HepG2 (cell line): Measurements from ENCODE around the gene IGF2BP3. TPM values are rescaled to one million over a fixed set of nuclear protein-coding genes. Genes with fewer than 3 reads are reported as not detected.

Experiments used
- ARID2 ChIP-seq: sonication (generic); formaldehyde crosslinking; IDR thresholded peaks from 2 replicates; pipeline ENCODE4 v1.8.1; 2022; ENCODE audit warnings: mild to moderate bottlenecking, missing genetic modification reagents, borderline replicate concordance
- HNF1A ChIP-seq, 2 experiments: sonication (generic) in 1 of 2; formaldehyde crosslinking in 1 of 2; IDR thresholded peaks; 2 replicates each; pipeline versions ENCODE4 v1.4.0 to v1.6.1; 2016 to 2020; ENCODE audit warnings: borderline replicate concordance in 1 of 2, low read depth in 1 of 2, mild to moderate bottlenecking in 1 of 2, missing genetic modification reagents in 1 of 2
- KDM1A ChIP-seq: IDR thresholded peaks from 2 replicates; pipeline ENCODE4 v1.6.1; 2016; ENCODE audit warnings: missing compliant biosample characterization
- LRRFIP1 ChIP-seq: sonication (generic); formaldehyde crosslinking; conservative IDR thresholded peaks from 2 replicates; pipeline ENCODE4 v1.4.0; 2020; ENCODE audit warnings: missing genetic modification reagents
- MAF1 ChIP-seq: sonication (generic); formaldehyde crosslinking; IDR thresholded peaks from 2 replicates; pipeline ENCODE4 v1.5.0; 2020; ENCODE audit warnings: missing genetic modification reagents, borderline replicate concordance
- MEIS2 ChIP-seq: sonication (generic); formaldehyde crosslinking; IDR thresholded peaks from 2 replicates; pipeline ENCODE4 v1.9.0; 2021; ENCODE audit warnings: mild to moderate bottlenecking, missing genetic modification reagents
- SMAD3 ChIP-seq: sonication (generic); formaldehyde crosslinking; IDR thresholded peaks from 2 replicates; pipeline ENCODE4 v1.4.0; 2020; ENCODE audit warnings: missing genetic modification reagents
- SMARCE1 ChIP-seq: fragments of 450-650 bp; IDR thresholded peaks from 2 replicates; pipeline ENCODE4 v1.6.1; 2017; ENCODE audit warnings: borderline replicate concordance
- ZBTB21 ChIP-seq: sonication (generic); formaldehyde crosslinking; IDR thresholded peaks from 2 replicates; pipeline ENCODE4 v1.4.0; 2020; ENCODE audit warnings: missing genetic modification reagents
- ZNF580 ChIP-seq: IDR thresholded peaks from 2 replicates; pipeline ENCODE4 v1.6.1; 2016; ENCODE audit warnings: low read depth, borderline replicate concordance
- ZNF644 ChIP-seq: IDR thresholded peaks from 2 replicates; pipeline ENCODE4 v1.6.1; 2016; ENCODE audit warnings: low read depth
- ZNF703 ChIP-seq: sonication (generic); formaldehyde crosslinking; IDR thresholded peaks from 2 replicates; pipeline ENCODE4 v1.5.1; 2020; ENCODE audit warnings: missing genetic modification reagents, mild to moderate bottlenecking, moderate library complexity, borderline replicate concordance
- polyA plus RNA-seq, 8 experiments: library from polyadenylated mRNA; depleted of rRNA in 3 of 8; stranded (reverse) in 7 of 8; unstranded in 1 of 8; fragments of >200 nt; fragmentation: Illumina TruSeq in 4 of 8; extraction: Trizol in 4 of 8; gene quantifications; 2 replicates each; pipeline versions ENCODE4 v1.2.1 to v1.2.3, GENCODE V29; 2011 to 2016; ENCODE audit warnings: low read depth in 4 of 8, missing spikeins in 1 of 8, mixed read lengths in 1 of 8; ENCODE audit not compliant: insufficient read depth in 1 of 8
- total RNA-seq, 5 experiments: library from RNA; depleted of rRNA; stranded (reverse); fragments of >200 nt; fragmentation: Illumina TruSeq; extraction: Trizol; gene quantifications; 2 replicates each; pipeline ENCODE4 v1.2.3, GENCODE V29; 2016; ENCODE audit warnings: low read depth in 1 of 5
- TF ChIP-seq, protein P1 (sequence below): sonication (generic); formaldehyde crosslinking; IDR thresholded peaks from 2 replicates; pipeline ENCODE4 v1.5.1; 2020; ENCODE audit warnings: mild to moderate bottlenecking, missing genetic modification reagents, borderline replicate concordance

IGF2BP3 gene
- total and polyA plus RNA-seq, 2 of the 13 experiments (the other 11 are each of a cell fraction or from before 2014, with no cell fraction given): 37.7 to 39.5 TPM

- no peak for TF ChIP-seq HNF1A (IDR thresholded peaks at IDR 0.05; ENCODE audit: low read depth)
- no peak for TF ChIP-seq HNF1A (CRISPR knock-in tag; IDR thresholded peaks at IDR 0.05; ENCODE audit: borderline replicate concordance)
- TF ChIP-seq SMARCE1: no peak
- TF ChIP-seq, protein P1, sequence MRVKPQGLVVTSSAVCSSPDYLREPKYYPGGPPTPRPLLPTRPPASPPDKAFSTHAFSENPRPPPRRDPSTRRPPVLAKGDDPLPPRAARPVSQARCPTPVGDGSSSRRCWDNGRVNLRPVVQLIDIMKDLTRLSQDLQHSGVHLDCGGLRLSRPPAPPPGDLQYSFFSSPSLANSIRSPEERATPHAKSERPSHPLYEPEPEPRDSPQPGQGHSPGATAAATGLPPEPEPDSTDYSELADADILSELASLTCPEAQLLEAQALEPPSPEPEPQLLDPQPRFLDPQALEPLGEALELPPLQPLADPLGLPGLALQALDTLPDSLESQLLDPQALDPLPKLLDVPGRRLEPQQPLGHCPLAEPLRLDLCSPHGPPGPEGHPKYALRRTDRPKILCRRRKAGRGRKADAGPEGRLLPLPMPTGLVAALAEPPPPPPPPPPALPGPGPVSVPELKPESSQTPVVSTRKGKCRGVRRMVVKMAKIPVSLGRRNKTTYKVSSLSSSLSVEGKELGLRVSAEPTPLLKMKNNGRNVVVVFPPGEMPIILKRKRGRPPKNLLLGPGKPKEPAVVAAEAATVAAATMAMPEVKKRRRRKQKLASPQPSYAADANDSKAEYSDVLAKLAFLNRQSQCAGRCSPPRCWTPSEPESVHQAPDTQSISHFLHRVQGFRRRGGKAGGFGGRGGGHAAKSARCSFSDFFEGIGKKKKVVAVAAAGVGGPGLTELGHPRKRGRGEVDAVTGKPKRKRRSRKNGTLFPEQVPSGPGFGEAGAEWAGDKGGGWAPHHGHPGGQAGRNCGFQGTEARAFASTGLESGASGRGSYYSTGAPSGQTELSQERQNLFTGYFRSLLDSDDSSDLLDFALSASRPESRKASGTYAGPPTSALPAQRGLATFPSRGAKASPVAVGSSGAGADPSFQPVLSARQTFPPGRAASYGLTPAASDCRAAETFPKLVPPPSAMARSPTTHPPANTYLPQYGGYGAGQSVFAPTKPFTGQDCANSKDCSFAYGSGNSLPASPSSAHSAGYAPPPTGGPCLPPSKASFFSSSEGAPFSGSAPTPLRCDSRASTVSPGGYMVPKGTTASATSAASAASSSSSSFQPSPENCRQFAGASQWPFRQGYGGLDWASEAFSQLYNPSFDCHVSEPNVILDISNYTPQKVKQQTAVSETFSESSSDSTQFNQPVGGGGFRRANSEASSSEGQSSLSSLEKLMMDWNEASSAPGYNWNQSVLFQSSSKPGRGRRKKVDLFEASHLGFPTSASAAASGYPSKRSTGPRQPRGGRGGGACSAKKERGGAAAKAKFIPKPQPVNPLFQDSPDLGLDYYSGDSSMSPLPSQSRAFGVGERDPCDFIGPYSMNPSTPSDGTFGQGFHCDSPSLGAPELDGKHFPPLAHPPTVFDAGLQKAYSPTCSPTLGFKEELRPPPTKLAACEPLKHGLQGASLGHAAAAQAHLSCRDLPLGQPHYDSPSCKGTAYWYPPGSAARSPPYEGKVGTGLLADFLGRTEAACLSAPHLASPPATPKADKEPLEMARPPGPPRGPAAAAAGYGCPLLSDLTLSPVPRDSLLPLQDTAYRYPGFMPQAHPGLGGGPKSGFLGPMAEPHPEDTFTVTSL (CRISPR knock-in tag): peak; percentile 60; the same call in 1 of the 2 replicates
- no peak for TF ChIP-seq ZBTB21 (CRISPR knock-in tag)
- no peak for TF ChIP-seq ZNF580 (CRISPR knock-in tag)
- 0 out of 2 replicates have a peak, but pooled peaks have one; percentile 22 for TF ChIP-seq SMAD3 (CRISPR knock-in tag)
- no peak for TF ChIP-seq LRRFIP1 (CRISPR knock-in tag)
- no peak for TF ChIP-seq ARID2 (CRISPR knock-in tag)
- TF ChIP-seq MEIS2 (CRISPR knock-in tag): no peak
- peak; percentile 88; the same call in 1 of the 2 replicates for TF ChIP-seq ZNF644 (CRISPR knock-in tag)
- no peak for TF ChIP-seq KDM1A
- no peak for TF ChIP-seq ZNF703 (CRISPR knock-in tag)
- no peak for TF ChIP-seq MAF1 (CRISPR knock-in tag)
These were observed 112.1 kb downstream of the IGF2BP3 start (continued) for GRCh38 chr7:23358152-23358674.
